ENCODE results near the gene DYRK4.

The DYRK4 gene

GRCh38 chr12:4538207-4539160 is 23.5 kb upstream of the DYRK4 start, which contains the start of gene RAD51AP1:
RAD51AP1 (plus strand) TSS chr12:4538890; CDS start chr12:4538940, 50 bp downstream.
- no peak within 1 kb of the TSS for H2AK5ac ChIP-seq (ENCODE audit: low read length, severe bottlenecking)

GRCh38 chr12:4539167-4539870 is 22.7 kb upstream of the DYRK4 start:
- Histone ChIP-seq H3K79me1 (replicated peaks; ENCODE audit: low read length, poor library complexity, severe bottlenecking) (peaks cover 18% of the 10 kb centered on the region), H2BK5ac (ENCODE audit: low read depth, low read length, poor library complexity, severe bottlenecking) (no peak overlapping the region), H3K23ac (ENCODE audit: low read length in 2 of 2) (no peak overlapping the region), H3K27me3 (ENCODE audit: control insufficient read depth in 1 of 2, insufficient read depth in 1 of 2, low read length in 2 of 2) (no peaks in the 10 kb centered on the region), H3K4me1 (ENCODE audit: control insufficient read depth, insufficient read depth, low read depth, low read length) (no peaks in the 10 kb centered on the region), H3K36me3 (ENCODE audit: control insufficient read depth in 1 of 2, insufficient read depth in 2 of 2, low read depth in 1 of 2, low read length in 2 of 2) (peaks cover 2 to 17% of the 10 kb centered on the region in 2 experiments), H3K9ac (ENCODE audit: low read length) (peak overlapping the region; percentile 98), H3K9me3 (ENCODE audit: control insufficient read depth, low read length) (no peaks in the 10 kb centered on the region), H3K18ac (ENCODE audit: low read depth in 1 of 2, low read length in 2 of 2) (no peak overlapping the region), H3K4ac (ENCODE audit: low read depth in 1 of 2, low read length in 2 of 2) (no peak overlapping the region), H2BK15ac (ENCODE audit: low read depth, poor library complexity, severe bottlenecking) (no peak overlapping the region), H2BK12ac (ENCODE audit: low read length in 2 of 2) (no peak overlapping the region), H4K8ac (ENCODE audit: low read length) (no peak overlapping the region), H2AFZ (ENCODE audit: low read depth, low read length) (peak overlapping the region; percentile 99), H4K91ac (ENCODE audit: low read length) (no peak overlapping the region), H3K27ac (ENCODE audit: low read length, poor library complexity, severe bottlenecking) (no peak overlapping the region), H3K14ac (ENCODE audit: low read length in 2 of 2) (no peak overlapping the region), H3K4me3 (ENCODE audit: insufficient read depth in 1 of 2, low read depth in 1 of 2, low read length in 2 of 2) (peak overlapping the region; percentile 67 to 90), H2BK120ac (ENCODE audit: low read depth, low read length) (no peak overlapping the region), H2AK5ac (ENCODE audit: low read length, severe bottlenecking) (no peak overlapping the region), H3K4me2 (ENCODE audit: low read length, poor library complexity, severe bottlenecking) (peak overlapping the region; percentile 87)
- peak; percentile 6 for DNase-seq
- WGBS, result 53% methylated on average over 6 of the region's 16 CpGs

More at GRCh38 chr12:4538207-4539160, 23.5 kb upstream of the DYRK4 start, which contains the start of gene RAD51AP1:
- Histone ChIP-seq H3K27ac (ENCODE audit: low read length, poor library complexity, severe bottlenecking) (peak within 1 kb of the TSS; percentile 80), H3K9me3 (ENCODE audit: control insufficient read depth, low read length) (no peaks in the 10 kb centered on the region), H3K27me3 (ENCODE audit: control insufficient read depth in 1 of 2, insufficient read depth in 1 of 2, low read length in 2 of 2) (no peaks in the 10 kb centered on the region), H4K8ac (ENCODE audit: low read length) (peak within 1 kb of the TSS; percentile 66), H3K14ac (ENCODE audit: low read length in 2 of 2) (peak within 1 kb of the TSS in 1 of 2 experiments; percentile 60), H3K18ac (ENCODE audit: low read depth in 1 of 2, low read length in 2 of 2) (peak within 1 kb of the TSS; percentile 40 to 80), H3K9ac (ENCODE audit: low read length) (peak within 1 kb of the TSS; percentile 98), H2BK120ac (ENCODE audit: low read depth, low read length) (no peak within 1 kb of the TSS), H2BK5ac (ENCODE audit: low read depth, low read length, poor library complexity, severe bottlenecking) (peak within 1 kb of the TSS; percentile 96), H3K23ac (ENCODE audit: low read length in 2 of 2) (no peak within 1 kb of the TSS), H3K36me3 (ENCODE audit: control insufficient read depth in 1 of 2, insufficient read depth in 2 of 2, low read depth in 1 of 2, low read length in 2 of 2) (peaks cover 2 to 20% of the 10 kb centered on the region in 2 experiments), H4K91ac (ENCODE audit: low read length) (no peak within 1 kb of the TSS), H2BK12ac (ENCODE audit: low read length in 2 of 2) (no peak within 1 kb of the TSS), H3K79me1 (replicated peaks; ENCODE audit: low read length, poor library complexity, severe bottlenecking) (peaks cover 22% of the 10 kb centered on the region), H3K4me3 (ENCODE audit: insufficient read depth in 1 of 2, low read depth in 1 of 2, low read length in 2 of 2) (peak within 1 kb of the TSS; percentile 81 to 90), H2BK15ac (ENCODE audit: low read depth, poor library complexity, severe bottlenecking) (no peak within 1 kb of the TSS), H3K4me1 (ENCODE audit: control insufficient read depth, insufficient read depth, low read depth, low read length) (no peaks in the 10 kb centered on the region), H3K4ac (ENCODE audit: low read depth in 1 of 2, low read length in 2 of 2) (peak within 1 kb of the TSS in 1 of 2 experiments; percentile 69), H3K4me2 (ENCODE audit: low read length, poor library complexity, severe bottlenecking) (peak within 1 kb of the TSS; percentile 87), H2AFZ (ENCODE audit: low read depth, low read length) (peak within 1 kb of the TSS; percentile 99)
- peak; percentile 97 for DNase-seq
- under 1% methylated on average over 48 of the region's 49 CpGs for WGBS

DNA sequence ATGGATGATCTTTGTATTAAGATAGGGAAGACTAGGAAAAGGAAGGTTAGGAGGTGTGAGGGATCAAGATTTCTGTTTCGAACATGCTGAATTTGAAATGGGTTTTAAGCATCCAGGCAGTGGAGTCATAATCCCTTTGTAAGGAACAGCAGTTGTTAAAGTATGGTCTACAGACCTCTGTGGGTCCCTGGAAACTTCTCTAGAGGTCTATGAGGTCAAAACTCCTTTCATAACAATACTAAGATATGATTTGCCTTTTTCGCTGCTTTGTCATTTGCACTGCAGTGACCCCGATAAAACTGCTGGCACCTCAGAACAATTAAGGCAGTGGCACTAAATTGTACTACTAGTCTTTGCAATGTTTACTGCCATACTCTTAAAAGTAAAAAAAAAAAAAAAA is 21.8 kb upstream of the DYRK4 start:
- no peak overlapping the region for H2AFZ ChIP-seq (ENCODE audit: low read depth, low read length)
- no peak overlapping the region for H4K91ac ChIP-seq (ENCODE audit: low read length)
- H2BK15ac ChIP-seq (ENCODE audit: low read depth, poor library complexity, severe bottlenecking), result no peak overlapping the region
- H3K79me1 ChIP-seq (replicated peaks; ENCODE audit: low read length, poor library complexity, severe bottlenecking), result peaks cover 14% of the 10 kb centered on the region
- H4K8ac ChIP-seq (ENCODE audit: low read length), result no peak overlapping the region
- H3K9ac ChIP-seq (ENCODE audit: low read length), result peak overlapping the region; percentile 98
- no peaks in the 10 kb centered on the region for H3K4me1 ChIP-seq (ENCODE audit: control insufficient read depth, insufficient read depth, low read depth, low read length)
- H3K18ac ChIP-seq (ENCODE audit: low read depth in 1 of 2, low read length in 2 of 2), result no peak overlapping the region
- H3K4me3 ChIP-seq (ENCODE audit: insufficient read depth in 1 of 2, low read depth in 1 of 2, low read length in 2 of 2), result peak overlapping the region in 1 of 2 experiments; percentile 90
- H3K27ac ChIP-seq (ENCODE audit: low read length, poor library complexity, severe bottlenecking), result no peak overlapping the region
- no peaks in the 10 kb centered on the region for H3K9me3 ChIP-seq (ENCODE audit: control insufficient read depth, low read length)
- H2BK120ac ChIP-seq (ENCODE audit: low read depth, low read length), result no peak overlapping the region
- no peak overlapping the region for H2AK5ac ChIP-seq (ENCODE audit: low read length, severe bottlenecking)
- no peak overlapping the region for H3K14ac ChIP-seq (ENCODE audit: low read length in 2 of 2)
- no peak overlapping the region for H3K23ac ChIP-seq (ENCODE audit: low read length in 2 of 2)
- H2BK5ac ChIP-seq (ENCODE audit: low read depth, low read length, poor library complexity, severe bottlenecking), result no peak overlapping the region
- no peak for DNase-seq
- H3K36me3 ChIP-seq (ENCODE audit: control insufficient read depth in 1 of 2, insufficient read depth in 2 of 2, low read depth in 1 of 2, low read length in 2 of 2), result peaks cover 0 to 9% of the 10 kb centered on the region in 2 experiments
- no peak overlapping the region for H2BK12ac ChIP-seq (ENCODE audit: low read length in 2 of 2)
- H3K4ac ChIP-seq (ENCODE audit: low read depth in 1 of 2, low read length in 2 of 2), result no peak overlapping the region
- no peak overlapping the region for H3K4me2 ChIP-seq (ENCODE audit: low read length, poor library complexity, severe bottlenecking)
- H3K27me3 ChIP-seq (ENCODE audit: control insufficient read depth in 1 of 2, insufficient read depth in 1 of 2, low read length in 2 of 2), result no peaks in the 10 kb centered on the region
- 95% methylated on average over 3 of the region's 3 CpGs for WGBS

GRCh38 chr12:4540638-4541037 is 21.4 kb upstream of the DYRK4 start:
- H3K14ac ChIP-seq (ENCODE audit: low read length in 2 of 2), result no peak overlapping the region
- no peaks in the 10 kb centered on the region for H3K4me1 ChIP-seq (ENCODE audit: control insufficient read depth, insufficient read depth, low read depth, low read length)
- no peak overlapping the region for H3K4me3 ChIP-seq (ENCODE audit: insufficient read depth in 1 of 2, low read depth in 1 of 2, low read length in 2 of 2)
- H3K9ac ChIP-seq (ENCODE audit: low read length), result no peak overlapping the region
- H3K79me1 ChIP-seq (replicated peaks; ENCODE audit: low read length, poor library complexity, severe bottlenecking), result peaks cover 14% of the 10 kb centered on the region
- no peak overlapping the region for H3K4ac ChIP-seq (ENCODE audit: low read depth in 1 of 2, low read length in 2 of 2)
- 60% methylated on average over 1 of the region's 2 CpGs for WGBS
- no peak overlapping the region for H2BK120ac ChIP-seq (ENCODE audit: low read depth, low read length)
- no peak overlapping the region for H2BK15ac ChIP-seq (ENCODE audit: low read depth, poor library complexity, severe bottlenecking)
- no peak overlapping the region for H2BK5ac ChIP-seq (ENCODE audit: low read depth, low read length, poor library complexity, severe bottlenecking)
- H3K4me2 ChIP-seq (ENCODE audit: low read length, poor library complexity, severe bottlenecking), result no peak overlapping the region
- no peak overlapping the region for H4K91ac ChIP-seq (ENCODE audit: low read length)
- no peak overlapping the region for H3K23ac ChIP-seq (ENCODE audit: low read length in 2 of 2)
- no peak overlapping the region for H2BK12ac ChIP-seq (ENCODE audit: low read length in 2 of 2)
- no peak overlapping the region for H3K27ac ChIP-seq (ENCODE audit: low read length, poor library complexity, severe bottlenecking)
- H2AK5ac ChIP-seq (ENCODE audit: low read length, severe bottlenecking), result no peak overlapping the region
- H3K9me3 ChIP-seq (ENCODE audit: control insufficient read depth, low read length), result no peaks in the 10 kb centered on the region
- no peak overlapping the region for H2AFZ ChIP-seq (ENCODE audit: low read depth, low read length)
- no peak for DNase-seq
- H3K27me3 ChIP-seq (ENCODE audit: control insufficient read depth in 1 of 2, insufficient read depth in 1 of 2, low read length in 2 of 2), result no peaks in the 10 kb centered on the region
- H4K8ac ChIP-seq (ENCODE audit: low read length), result no peak overlapping the region
- H3K36me3 ChIP-seq (ENCODE audit: control insufficient read depth in 1 of 2, insufficient read depth in 2 of 2, low read depth in 1 of 2, low read length in 2 of 2), result peaks cover 0 to 5% of the 10 kb centered on the region in 2 experiments
- no peak overlapping the region for H3K18ac ChIP-seq (ENCODE audit: low read depth in 1 of 2, low read length in 2 of 2)
